Fibroblast of skin of right biceps (primary cell): ENCODE results near the gene CRHR2.
"Not testable (repeated sequence)": the region's sequence is repeated elsewhere in the genome, so short reads cannot be mapped to it uniquely, and the experiment has no call there.

Source experiments
- DNase-seq: peaks from one replicate; pipeline ENCODE4 v3.0.0-alpha.2; 2013

The CRHR2 gene

GRCh38 chr7:30682212-30683083 is at the start of gene CRHR2:
Gene CRHR2, minus strand, starts transcription at chr7:30682456. Its CDS starts 176 bp downstream, at chr7:30682280.
- DNase-seq, result no peak

- no peak for DNase-seq
Measured at GRCh38 chr7:30731581-30731980, 49.3 kb upstream of the CRHR2 start.

GRCh38 chr7:30730996-30731395 is 48.7 kb upstream of the CRHR2 start:
- no peak for DNase-seq

GRCh38 chr7:30730097-30730496 is 47.8 kb upstream of the CRHR2 start:
- DNase-seq, result no peak

GRCh38 chr7:30729642-30730041 is 47.4 kb upstream of the CRHR2 start:
- DNase-seq, result no peak

- DNase-seq, result no peak
Measured at GRCh38 chr7:30728591-30729100, 46.4 kb upstream of the CRHR2 start.

GRCh38 chr7:30727061-30727945 is 45.0 kb upstream of the CRHR2 start:
- DNase-seq, result peak; percentile 26

- no peak for DNase-seq
Measured at GRCh38 chr7:30726296-30727006, 44.2 kb upstream of the CRHR2 start.

GRCh38 chr7:30723776-30724175 is 41.5 kb upstream of the CRHR2 start:
- DNase-seq, result no peak

- DNase-seq, result no peak
Measured at GRCh38 chr7:30722671-30723070, 40.4 kb upstream of the CRHR2 start.

- DNase-seq, result no peak
Measured at GRCh38 chr7:30722187-30722586, 39.9 kb upstream of the CRHR2 start.

- DNase-seq, result no peak
Measured at GRCh38 chr7:30721211-30721610, 39.0 kb upstream of the CRHR2 start.

GRCh38 chr7:30719434-30719833 is 37.2 kb upstream of the CRHR2 start:
- DNase-seq, result not testable (repeated sequence)

GRCh38 chr7:30717181-30717580 is 34.9 kb upstream of the CRHR2 start:
- no peak for DNase-seq

- DNase-seq, result no peak
Measured at GRCh38 chr7:30714129-30714528, 31.9 kb upstream of the CRHR2 start.

GRCh38 chr7:30713392-30713791 is 31.1 kb upstream of the CRHR2 start:
- DNase-seq, result no peak

GRCh38 chr7:30710669-30711068 is 28.4 kb upstream of the CRHR2 start:
- DNase-seq, result no peak

GRCh38 chr7:30709549-30709948 is 27.3 kb upstream of the CRHR2 start:
- no peak for DNase-seq

- peak; percentile 33 for DNase-seq
Measured at GRCh38 chr7:30708983-30709382, 26.7 kb upstream of the CRHR2 start.

GRCh38 chr7:30708412-30708811 is 26.2 kb upstream of the CRHR2 start:
- no peak for DNase-seq

GRCh38 chr7:30707391-30708357 is 25.4 kb upstream of the CRHR2 start:
- DNase-seq, result no peak

- no peak for DNase-seq
Measured at GRCh38 chr7:30706908-30707307, 24.7 kb upstream of the CRHR2 start.
